A549 (cell line): ENCODE data around the gene FNDC4.

Source experiments
- CBX8 ChIP-seq: fragments of 200-600 bp; sonication (generic); IDR thresholded peaks from 2 replicates; pipeline ENCODE4 v1.6.1; 2016
- CTCF ChIP-seq: fragments of >200 bp; sonication (Bioruptor Twin); formaldehyde crosslinking; IDR thresholded peaks from 3 replicates; pipeline ENCODE4 v1.5.1; 2016
- EP300 ChIP-seq, 2 experiments: fragments of >200 bp; sonication (Bioruptor Twin); formaldehyde crosslinking; IDR thresholded peaks; 2 replicates in 1 of 2; 3 replicates in 1 of 2; pipeline ENCODE4 v1.6.1; 2016 to 2017
- ESRRA ChIP-seq: fragments of 150-350 bp; IDR thresholded peaks from 2 replicates; pipeline ENCODE4 v1.6.1; 2014; ENCODE audit warnings: mild to moderate bottlenecking, low read length, borderline replicate concordance
- HDAC2 ChIP-seq: fragments of 200-600 bp; sonication (generic); IDR thresholded peaks from 2 replicates; pipeline ENCODE4 v1.6.1; 2016
- MAFK ChIP-seq: fragments of 450-650 bp; IDR thresholded peaks from 2 replicates; pipeline ENCODE4 v1.6.1; 2014; ENCODE audit not compliant: partially characterized antibody
- MAX ChIP-seq: IDR thresholded peaks from 2 replicates; pipeline ENCODE4 v1.6.1; 2012
- POLR2A ChIP-seq: IDR thresholded peaks from 2 replicates; pipeline ENCODE4 v1.6.1; 2012; ENCODE audit warnings: mild to moderate bottlenecking, low read length
- POLR2AphosphoS2 ChIP-seq: conservative IDR thresholded peaks from 2 replicates; pipeline ENCODE4 v1.6.1; 2012; ENCODE audit warnings: low read length, improper control_type of control experiment, inconsistent platforms
- RAD21 ChIP-seq, 2 experiments: fragments of >200 bp in 1 of 2; sonication (Bioruptor Twin) in 1 of 2; formaldehyde crosslinking in 1 of 2; IDR thresholded peaks in 1 of 2; conservative IDR thresholded peaks in 1 of 2; 2 replicates in 1 of 2; 3 replicates in 1 of 2; pipeline ENCODE4 v1.6.1; 2012 to 2018; ENCODE audit warnings: inconsistent platforms in 1 of 2
- REST ChIP-seq: fragments of 200-600 bp; sonication (generic); IDR thresholded peaks from 2 replicates; pipeline ENCODE4 v1.6.1; 2016; ENCODE audit warnings: antibody characterized with exemption, mild to moderate bottlenecking, moderate library complexity
- RNF2 ChIP-seq: fragments of 200-600 bp; sonication (generic); IDR thresholded peaks from 2 replicates; pipeline ENCODE4 v1.6.1; 2016; ENCODE audit warnings: low read depth, mild to moderate bottlenecking, antibody characterized with exemption, moderate library complexity, borderline replicate concordance
- ZC3H11A ChIP-seq: fragments of 450-650 bp; IDR thresholded peaks from 2 replicates; pipeline ENCODE4 v1.6.1; 2014; ENCODE audit warnings: antibody characterized with exemption, mild to moderate bottlenecking
- ZNF302 ChIP-seq: fragments of 250-450 bp; sonication (Bioruptor Pico); IDR thresholded peaks from 2 replicates; pipeline ENCODE4 v1.9.0; 2021; ENCODE audit warnings: inconsistent platforms, mild to moderate bottlenecking, moderate library complexity

- TF ChIP-seq CTCF = no peak
- TF ChIP-seq POLR2A = no peak
- no peak for TF ChIP-seq HDAC2
- no peak for TF ChIP-seq RNF2
- no peak for TF ChIP-seq ESRRA
- no peak for TF ChIP-seq POLR2AphosphoS2
- no peak for TF ChIP-seq REST
- no peak for TF ChIP-seq EP300 (IDR thresholded peaks at IDR 0.05)
- no peak for TF ChIP-seq MAX
- no peak for TF ChIP-seq CBX8
- no peak for TF ChIP-seq ZNF302 (CRISPR knock-in tag)
- no peak for TF ChIP-seq RAD21 (conservative IDR thresholded peaks at IDR 0.05 in 1 of 2, IDR thresholded peaks at IDR 0.05 in 1 of 2)
- no peak for TF ChIP-seq ZC3H11A
- no peak for TF ChIP-seq MAFK
These were observed 32.2 kb upstream of the FNDC4 start for GRCh38 chr2:27527182-27527581.
